ENCODE results near the gene PHEX.

- no peak for TF ChIP-seq REST (IDR thresholded peaks at IDR 0.05; ENCODE audit: insufficient read depth in 1 of 2, low read depth in 2 of 2, low read length in 2 of 2)
- no peak for TF ChIP-seq SIN3A (IDR thresholded peaks at IDR 0.05; ENCODE audit: borderline replicate concordance, insufficient read depth, low read length)
- no peak for TF ChIP-seq POLR2AphosphoS5 (IDR thresholded peaks at IDR 0.05; ENCODE audit: low read depth, low read length)
- TF ChIP-seq TAF1 (IDR thresholded peaks at IDR 0.05; ENCODE audit: borderline replicate concordance, insufficient read depth, low read length): no peak
- TF ChIP-seq FOXP2 (optimal IDR thresholded peaks at IDR 0.05; ENCODE audit: borderline replicate concordance, extremely low read depth, extremely low read length, insufficient read depth): no peak
Observed at GRCh38 chrX:22117633-22118032, 85.5 kb downstream of the PHEX start.
